Ecto neural progenitor cell (in vitro differentiated cells): Measurements from ENCODE around the gene KMT2E.

Experiments used
- DNase-seq: peaks from one replicate; pipeline ENCODE4 v3.0.0-alpha.2; 2018; ENCODE audit warnings: low spot score

Gene KMT2E

DNA sequence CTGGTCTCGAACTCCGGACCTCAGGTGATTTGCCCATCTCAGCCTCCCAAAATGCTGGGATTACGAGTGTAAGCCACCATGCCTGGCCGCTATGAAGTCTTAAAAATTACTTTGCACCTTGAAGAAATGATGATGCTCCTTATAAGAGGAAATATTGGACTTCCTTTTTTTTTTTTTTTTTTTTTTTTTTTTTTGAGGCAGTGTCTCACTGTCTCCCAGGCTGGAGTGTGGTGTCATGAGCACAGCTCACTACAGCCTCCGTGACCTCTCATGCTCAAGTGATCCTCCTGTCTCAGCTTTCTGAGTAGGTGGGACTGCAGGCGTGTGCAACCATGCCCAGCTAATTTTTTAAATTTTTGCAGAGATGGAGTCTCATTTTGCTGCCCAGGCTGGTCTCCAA lies 65.3 kb downstream of the KMT2E start:
- DNase-seq = no peak

- DNase-seq = no peak
Observed at GRCh38 chr7:105084581-105084980, 70.6 kb downstream of the KMT2E start.

- no peak for DNase-seq
Observed at GRCh38 chr7:105086850-105087249, 72.8 kb downstream of the KMT2E start.

GRCh38 chr7:105087981-105088380 lies 74.0 kb downstream of the KMT2E start:
- no peak for DNase-seq

DNA sequence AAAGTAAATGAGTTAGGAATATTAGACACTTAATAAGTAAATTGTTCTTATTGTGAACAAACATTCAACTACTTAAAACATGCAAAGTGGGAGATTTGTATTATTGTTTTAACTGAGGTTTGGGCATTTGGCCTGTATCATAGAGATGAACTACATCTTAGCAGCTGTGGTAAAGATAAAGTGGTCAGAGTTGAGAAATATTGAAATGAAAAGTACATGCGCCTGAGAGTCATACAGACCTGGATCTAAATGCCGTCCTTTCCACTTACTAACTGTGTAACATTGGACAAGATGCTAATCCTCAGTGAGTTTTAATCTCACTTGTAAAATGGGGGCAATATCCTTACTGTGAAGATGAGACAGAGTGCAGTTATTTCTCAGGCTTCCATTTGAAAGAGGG lies 74.5 kb downstream of the KMT2E start:
- no peak for DNase-seq

DNA sequence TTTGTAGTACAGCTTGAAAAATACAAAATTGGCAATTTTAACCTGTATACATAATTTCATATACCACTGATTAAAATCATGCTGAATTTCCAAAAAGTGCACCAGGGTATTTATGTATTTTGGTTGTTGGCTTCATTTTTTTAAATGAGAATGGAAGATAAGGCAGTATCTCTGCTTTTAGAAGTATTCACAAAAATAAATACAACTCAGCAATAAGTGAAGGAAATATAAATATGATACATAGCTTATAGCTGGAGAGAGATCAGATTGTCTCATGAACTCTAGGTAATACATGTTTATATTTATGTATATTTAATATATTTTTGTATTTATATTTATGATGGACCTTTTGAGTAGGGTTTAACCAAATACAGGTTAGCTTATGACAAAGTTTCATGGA lies 81.0 kb downstream of the KMT2E start:
- no peak for DNase-seq

- no peak for DNase-seq
Observed at GRCh38 chr7:105096306-105096705, 82.3 kb downstream of the KMT2E start.

DNA sequence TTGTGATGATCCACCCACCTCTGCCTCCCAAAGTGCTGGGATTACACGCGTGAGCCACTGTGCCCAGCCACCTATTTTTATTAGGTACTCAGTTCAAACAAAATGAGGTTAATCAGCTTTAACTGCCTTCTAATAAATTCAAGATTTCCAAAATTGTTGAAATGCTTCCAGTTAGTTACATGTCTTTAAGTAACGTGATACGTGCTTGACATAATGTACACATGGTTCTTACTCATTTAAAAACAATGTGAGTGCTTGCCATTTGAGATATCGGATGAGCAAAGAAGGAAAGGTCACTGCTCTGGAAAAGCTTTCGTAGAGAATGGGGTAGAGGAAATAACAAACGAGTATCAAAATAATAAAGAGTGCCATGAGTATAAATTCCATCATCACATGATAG lies 83.6 kb downstream of the KMT2E start:
- no peak for DNase-seq

DNA sequence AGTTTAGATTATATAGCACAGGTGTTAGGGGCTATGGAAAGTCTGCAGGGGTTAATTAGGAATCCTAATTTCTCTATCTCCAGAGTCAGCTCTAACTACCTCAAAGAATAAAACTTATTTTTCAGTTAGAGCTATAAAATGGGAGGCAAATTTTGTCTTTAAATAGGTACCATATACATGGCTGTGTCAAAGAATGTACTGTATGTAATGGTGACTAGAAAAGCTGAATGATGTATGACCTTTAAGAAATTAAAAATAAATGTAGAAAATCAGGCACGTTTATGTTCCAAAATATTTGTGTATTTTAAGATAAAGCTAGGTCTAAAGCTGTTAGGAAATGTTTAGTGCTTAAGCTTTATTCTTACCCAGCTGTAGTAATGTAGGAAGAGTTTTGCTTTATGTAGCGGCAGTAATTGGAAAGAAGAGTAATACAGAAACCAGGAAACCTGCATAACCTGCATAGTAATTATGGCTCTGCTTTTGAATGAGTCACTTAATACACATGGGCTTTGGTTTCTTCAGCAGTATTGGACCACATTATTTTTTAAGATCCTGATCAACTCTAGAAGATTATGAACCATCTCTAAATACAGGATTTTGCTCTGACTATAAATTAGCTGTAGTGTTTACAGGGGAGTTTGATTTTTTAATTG lies 85.0 kb downstream of the KMT2E start:
- no peak for DNase-seq

DNA sequence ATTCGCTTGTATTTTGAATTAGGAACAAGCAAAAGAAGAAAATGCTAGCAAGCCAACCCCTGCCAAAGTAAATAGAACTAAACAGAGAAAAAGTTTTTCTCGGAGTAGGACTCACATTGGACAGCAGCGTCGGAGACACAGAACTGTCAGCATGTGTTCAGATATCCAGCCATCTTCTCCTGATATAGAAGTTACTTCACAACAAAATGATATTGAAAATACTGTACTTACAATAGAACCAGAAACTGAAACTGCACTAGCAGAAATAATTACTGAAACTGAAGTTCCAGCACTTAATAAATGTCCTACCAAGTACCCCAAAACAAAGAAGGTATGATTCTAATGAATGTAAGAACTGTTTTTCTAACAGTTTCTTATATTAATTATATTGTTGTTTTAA lies 87.9 kb downstream of the KMT2E start:
- no peak for DNase-seq

- no peak for DNase-seq
Observed at GRCh38 chr7:105102557-105103352, 88.8 kb downstream of the KMT2E start.

GRCh38 chr7:105105579-105105978 lies 91.6 kb downstream of the KMT2E start:
- no peak for DNase-seq

DNA sequence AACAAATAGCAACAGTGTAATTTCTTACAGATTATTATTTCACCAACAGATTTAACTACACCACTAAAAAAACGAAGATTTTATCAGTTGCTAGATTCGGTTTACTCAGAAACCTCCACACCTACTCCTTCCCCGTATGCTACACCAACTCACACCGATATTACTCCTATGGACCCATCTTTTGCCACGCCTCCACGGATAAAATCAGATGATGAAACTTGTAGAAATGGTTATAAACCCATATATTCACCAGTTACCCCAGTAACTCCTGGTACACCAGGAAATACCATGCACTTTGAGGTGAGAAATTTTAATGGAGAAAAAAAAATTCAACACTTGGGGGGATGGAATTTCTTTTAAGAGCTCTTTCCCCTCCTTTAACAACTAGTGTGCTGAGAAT lies 92.5 kb downstream of the KMT2E start:
- no peak for DNase-seq

- no peak for DNase-seq
Observed at GRCh38 chr7:105107458-105107857, 93.5 kb downstream of the KMT2E start.

DNA sequence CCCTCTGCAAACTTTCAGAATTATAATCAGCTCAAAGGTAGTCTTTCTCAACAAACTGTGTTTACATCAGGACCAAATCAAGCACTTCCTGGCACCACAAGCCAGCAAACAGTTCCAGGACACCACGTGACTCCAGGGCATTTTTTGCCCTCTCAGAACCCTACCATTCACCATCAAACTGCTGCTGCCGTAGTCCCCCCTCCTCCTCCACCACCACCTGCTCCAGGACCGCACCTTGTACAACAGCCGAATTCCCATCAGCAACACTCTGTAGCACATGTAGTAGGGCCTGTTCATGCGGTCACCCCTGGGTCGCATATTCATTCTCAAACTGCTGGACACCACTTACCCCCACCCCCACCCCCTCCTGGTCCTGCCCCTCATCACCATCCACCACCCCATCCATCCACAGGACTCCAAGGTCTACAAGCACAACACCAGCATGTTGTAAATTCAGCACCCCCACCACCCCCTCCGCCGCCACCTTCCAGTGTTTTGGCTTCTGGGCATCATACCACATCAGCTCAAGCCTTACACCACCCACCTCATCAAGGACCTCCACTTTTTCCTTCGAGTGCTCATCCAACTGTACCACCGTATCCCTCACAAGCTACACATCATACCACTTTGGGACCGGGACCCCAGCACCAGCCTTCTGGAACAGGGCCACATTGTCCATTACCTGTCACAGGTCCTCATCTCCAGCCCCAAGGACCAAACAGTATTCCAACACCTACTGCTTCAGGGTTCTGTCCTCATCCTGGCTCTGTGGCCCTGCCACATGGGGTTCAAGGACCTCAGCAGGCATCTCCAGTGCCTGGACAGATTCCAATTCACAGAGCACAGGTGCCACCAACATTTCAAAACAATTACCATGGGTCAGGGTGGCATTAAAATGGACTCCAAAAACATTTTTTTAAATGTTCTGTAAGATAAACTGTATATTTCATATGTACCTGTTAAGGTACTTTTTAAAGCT lies 98.7 kb downstream of the KMT2E start:
- no peak for DNase-seq

DNA sequence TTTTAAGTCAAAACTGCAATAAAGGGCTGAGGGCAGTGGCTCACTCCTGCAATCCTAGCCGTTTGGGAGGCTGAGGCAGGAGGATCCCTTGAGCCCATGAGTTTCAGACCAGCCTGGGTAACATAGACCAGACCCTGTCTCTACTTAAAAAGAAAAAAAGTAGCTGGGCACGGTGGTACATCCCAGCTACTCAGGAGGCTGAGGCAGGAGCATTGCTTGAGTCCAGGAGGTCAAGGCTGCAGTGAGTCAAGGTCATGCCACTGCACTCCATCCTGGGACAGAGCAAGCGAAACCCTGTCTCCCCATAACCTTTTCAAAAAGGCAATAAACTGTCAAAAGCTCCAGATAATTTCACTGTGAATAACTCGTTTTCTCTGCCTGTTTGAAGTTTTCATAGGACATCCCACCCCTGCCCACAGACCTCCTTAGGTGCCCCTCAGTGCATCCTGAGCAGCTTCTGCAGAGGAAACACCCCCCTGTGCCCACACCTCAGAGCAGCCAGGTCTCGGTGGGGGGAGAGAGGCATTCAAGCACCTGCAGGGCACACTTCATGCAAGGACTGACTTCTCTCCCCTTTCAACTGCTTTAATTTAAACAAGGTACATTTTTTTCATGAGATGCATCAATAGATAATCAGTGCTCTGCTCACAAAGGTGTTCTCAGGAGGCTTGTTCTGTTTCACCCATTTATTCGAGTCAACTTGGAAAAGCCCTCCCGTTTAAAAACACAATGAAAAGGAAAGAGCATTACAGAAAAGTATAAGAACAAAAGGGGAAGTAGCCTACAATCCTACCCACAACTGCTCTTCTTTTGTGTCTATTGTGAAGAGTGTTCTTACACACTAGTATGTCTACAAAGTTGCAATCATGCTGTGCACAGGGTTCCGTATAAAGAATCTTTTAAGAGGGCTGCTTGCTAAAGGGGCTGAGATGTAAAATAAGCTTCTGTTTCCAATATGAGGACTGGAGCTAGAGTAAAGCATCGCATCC lies 104.9 kb downstream of the KMT2E start:
- no peak for DNase-seq

DNA sequence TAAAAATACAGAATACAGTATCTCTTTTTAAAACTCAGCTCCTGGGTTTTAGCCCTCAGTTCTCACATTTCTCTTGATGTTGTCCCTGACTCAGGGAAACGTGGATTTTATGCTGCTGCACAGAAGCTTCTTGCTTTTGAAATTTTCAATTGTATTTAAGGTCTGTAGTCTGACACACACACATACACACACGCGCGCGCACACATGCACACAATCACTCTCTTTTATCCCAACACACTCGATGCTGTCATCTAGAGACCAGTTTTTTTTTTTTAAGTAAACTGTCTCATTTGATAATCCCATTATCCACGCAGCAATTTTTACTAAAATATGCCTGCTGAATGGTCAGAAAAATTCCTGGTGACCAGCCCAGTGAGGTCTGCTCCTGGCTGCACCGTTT lies 108.6 kb downstream of the KMT2E start:
- DNase-seq = no peak

DNA sequence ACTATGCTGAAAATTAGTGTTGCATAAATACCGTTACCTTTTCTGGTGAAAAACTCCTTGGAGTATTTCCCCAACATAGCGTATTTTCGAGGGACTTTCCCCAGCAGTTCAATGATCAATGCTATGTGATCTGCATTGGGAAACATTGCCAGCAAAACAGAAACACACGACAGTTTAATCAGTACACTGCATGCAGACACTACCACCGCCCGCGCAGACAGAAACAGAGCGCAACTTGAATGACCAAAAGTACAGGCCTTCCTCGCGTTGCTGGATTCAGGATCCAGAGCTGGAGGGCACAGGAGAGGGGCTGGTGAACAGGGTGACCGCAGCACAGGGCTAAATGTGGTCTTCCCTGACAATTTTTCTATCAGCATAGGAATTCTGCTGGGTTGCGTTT lies 111.7 kb downstream of the KMT2E start:
- DNase-seq = no peak

GRCh38 chr7:105126436-105126975 lies 112.5 kb downstream of the KMT2E start:
- no peak for DNase-seq

DNA sequence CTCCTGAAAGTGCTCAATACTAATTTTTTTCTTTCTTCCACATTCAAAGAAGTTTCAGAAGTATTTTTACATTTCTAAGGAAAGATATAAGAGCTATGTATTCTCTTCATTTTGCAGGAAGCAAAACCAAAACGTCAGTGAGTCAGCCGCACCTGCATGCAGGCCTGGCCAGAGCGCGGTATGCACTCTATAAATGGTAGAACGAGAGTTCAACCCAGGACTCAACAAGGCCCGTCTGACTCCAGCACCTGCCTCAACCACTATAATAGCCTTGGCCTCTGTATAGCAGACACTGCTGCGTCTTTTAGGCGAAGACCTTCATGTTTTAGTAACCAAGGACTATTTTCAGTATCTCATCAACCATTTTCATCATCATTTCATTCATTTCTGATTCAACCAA lies 113.2 kb downstream of the KMT2E start:
- DNase-seq = no peak

- DNase-seq = no peak
Observed at GRCh38 chr7:105130048-105130447, 116.0 kb downstream of the KMT2E start.
